HuH-7 (cell line): ENCODE measurements around the gene SWAP70.

ENCODE experiments used
- DNase-seq: peaks from one replicate; pipeline ENCODE4 v3.0.0; 2011; ENCODE audit warnings: low spot score

Gene SWAP70

DNA sequence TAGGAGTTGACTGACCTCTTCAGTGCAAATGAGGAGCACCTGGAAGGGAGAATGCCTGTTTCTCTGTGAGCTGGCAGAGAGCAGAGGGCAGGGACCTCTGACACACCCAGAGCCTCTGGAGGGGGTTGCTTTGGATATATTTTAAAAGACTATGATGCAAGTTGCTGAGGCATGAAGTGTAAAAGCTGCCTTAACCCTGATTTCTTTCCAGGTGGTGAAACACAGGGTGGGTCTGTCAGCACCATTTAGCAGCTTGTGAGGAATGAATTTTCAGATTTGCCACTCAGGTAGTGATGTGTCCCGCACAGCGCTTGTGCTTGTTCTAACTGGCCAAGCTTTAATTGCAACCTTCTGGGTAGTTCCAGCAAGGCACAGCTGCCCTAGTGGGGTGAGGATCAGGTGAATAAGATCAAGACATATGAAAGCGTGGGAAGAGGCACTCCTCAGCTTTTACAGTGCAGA, 90.2 kb downstream of the SWAP70 start:
- no peak for DNase-seq

DNA sequence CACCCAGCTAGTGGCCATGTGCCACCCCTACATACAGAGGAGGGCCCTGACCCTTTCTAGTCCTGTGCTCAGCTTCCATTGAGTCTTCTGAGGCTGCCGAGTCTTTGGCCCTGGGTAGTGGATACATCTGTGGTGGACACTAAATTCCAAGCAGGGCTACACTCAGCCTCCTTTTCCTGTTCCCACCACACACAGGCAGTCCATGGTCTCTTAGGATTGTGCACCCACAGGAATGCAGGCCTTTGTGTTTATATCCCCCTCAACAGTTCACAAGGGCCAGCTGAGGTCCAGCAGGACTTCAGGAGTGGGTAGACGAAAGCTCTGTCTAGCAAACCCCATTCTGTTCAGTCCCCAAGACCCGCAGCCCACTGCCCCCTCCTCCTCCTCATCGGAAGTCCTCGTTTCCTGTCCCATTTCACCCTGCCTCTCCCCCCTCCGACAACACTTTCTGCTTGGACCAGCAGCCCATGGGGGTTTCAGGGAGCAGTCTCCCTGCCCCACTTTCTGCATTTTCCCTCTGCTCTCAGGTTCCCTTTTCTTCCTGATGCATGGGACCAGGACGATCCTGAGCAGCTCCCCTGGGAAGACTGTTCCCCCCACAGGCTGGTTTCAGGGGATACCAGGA, 91.8 kb downstream of the SWAP70 start:
- DNase-seq = no peak

DNA sequence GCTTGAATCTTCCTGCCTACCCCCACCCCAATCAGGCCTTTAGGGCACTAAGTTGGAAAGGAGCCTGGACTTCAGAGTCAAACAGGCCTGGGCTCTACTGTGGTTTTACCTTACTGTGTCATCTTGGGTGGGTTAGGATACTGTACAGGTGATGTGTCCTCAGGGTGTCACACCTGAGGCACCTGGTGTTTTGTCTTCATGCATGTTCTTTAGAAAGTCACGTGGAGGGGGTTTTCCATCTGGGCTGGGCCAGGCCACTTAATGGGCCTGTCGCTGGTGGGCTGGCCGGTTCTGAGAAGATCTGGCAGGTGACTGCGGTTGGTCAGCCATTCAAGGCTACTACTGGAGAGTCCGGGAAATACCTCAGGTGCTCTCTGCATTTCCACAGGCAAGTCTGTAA, 92.6 kb downstream of the SWAP70 start:
- DNase-seq = no peak

DNA sequence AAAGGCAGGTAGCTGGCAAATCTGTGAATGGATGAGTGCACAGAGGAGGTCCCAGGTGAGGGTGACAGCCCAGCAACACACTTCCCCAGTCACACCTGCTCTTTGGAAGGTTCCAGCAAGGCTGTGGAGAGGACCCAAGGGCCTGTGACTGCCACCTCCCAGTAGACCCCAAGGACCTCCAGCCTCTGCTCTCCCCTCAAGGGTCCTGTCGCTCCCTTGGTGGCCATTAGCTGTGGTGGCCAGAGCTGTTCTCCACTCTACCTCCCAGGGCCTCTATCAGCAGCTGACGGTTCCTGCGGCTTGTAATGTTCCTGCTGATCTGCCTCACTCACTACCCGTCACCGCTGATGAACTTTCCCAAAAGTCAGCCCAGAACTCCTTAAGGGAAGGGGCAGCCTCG, 93.0 kb downstream of the SWAP70 start:
- DNase-seq = no peak

DNA sequence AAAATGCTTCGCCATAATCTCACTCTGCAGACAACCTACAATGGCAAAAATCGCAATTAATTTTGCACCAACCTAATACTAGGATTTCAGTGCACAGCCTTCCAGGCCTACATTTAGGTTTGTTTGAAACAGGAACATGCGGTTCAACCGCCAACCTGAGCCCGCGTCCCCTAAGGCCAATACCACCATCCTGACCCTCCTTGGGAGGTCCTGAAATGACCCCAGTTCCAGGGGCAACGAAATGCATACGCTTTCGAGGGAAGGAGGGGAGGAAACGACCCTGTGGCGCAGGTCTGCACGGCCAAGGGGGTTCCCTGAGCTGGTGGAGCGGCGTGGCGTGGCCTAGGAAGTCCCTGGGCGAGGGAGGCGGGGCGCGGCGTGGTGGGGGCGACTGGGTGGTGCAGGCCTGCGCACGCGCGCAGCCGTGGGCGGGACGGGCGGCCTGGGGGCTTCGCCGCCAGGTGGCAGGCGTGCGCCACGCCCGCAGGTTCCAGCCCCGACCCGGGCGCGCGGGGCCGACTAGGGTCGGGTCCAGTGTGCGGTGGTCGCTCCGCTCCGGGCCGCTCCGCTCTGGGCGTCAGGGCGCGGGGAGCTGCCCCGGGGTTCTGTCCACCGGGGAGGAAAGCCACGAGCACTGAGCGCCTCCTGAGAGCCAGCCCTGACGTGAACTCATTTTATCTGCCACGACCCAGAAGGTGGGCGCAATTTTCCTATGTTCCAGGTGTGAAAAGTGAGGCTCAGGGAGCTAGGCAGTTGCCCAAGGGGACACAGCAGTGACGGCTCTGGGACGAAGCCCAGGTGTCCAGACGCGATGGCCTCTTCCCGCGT, 94.1 kb downstream of the SWAP70 start:
- DNase-seq = peak; percentile 94

DNA sequence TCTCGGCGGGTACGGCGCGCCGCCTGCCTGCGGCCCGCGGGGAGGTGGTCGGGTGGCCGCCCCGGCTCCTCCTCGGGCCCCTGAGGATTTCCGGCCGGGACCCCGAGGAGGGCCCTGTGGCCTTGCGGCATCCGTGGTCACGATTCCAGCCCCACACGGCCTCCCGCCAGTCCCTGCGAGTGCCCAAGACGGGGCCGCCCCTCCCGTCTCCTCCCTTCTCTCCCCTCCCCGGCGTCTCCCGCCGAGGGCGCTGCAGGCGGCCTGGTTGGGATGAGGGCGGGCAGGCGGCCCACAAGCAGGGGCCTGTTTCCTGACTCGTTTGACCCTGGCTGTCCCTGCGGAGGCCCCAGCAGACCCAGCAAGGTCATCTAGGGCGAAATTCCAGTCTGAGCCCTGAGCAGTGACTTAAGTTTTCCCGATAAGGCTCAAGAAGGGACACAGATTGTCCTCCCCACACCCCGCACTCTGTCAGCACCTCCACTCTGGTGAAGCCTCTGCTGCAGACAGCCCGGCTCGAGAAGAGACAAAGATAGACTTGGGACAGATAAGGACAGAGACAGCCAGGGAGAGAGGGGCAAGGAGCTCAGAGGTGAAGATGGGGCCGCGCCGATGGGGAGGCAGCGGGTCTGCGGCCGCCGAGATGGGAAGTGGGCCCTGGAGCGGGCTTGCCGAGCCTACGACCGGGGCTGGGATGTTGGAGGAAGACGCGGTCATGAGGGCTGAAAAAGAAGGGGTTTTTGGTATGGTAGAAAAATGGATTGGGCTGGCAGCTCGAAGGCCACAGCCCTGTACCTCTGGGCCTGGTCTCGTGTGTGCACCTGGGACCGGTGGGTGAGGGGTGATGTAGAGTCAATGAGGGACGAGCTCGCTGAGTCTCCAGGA, 95.0 kb downstream of the SWAP70 start:
- peak; percentile 81 for DNase-seq

DNA sequence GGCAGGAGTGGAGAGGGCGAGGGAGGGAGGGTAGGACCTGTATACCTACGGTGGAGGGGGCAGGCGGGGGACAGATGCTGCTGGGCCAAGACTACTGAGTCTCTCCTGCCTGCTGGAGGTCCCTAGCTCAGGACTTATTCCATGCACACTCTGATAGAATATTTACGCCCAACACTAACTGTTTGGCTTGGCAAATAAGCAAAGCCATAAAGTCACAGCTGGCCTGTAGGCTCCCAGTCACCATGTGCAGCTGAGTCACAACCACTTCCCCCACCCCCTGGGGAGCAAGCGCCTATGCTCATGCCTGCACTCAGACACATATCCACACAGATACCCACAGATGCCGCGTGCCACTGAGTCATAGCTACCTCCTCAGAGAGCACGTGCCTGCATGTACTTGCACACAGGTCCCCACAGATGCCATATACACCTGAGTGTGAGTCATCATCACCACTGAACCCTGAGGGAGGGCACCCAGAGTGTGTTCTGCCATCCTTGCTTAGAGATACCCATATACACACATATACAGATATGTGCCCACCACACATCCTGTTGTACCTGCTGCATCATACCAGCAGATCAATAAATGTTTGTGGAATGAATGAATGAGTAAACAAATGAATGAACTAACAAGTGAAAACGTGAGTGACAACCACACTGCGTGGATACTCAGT, 95.8 kb downstream of the SWAP70 start:
- peak; percentile 69 for DNase-seq

DNA sequence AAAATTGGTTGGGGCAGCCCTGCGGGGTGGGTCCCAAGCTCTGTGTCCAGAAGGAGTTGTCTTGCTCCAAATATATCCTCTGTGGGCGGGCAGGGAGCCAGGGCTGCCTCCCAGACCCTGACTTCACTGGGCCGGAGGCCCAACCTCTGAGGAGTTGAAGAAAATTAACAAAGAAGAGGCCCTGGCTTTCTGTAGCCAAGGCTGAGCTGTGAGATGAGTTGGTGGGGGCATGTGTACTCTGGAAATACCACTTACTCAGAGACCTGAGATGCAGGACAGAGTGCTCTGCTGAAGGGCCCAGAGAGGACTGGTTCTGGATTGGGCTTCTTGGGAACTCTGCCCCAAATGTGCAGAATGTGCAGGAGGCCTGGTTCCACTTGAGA, 96.3 kb downstream of the SWAP70 start:
- DNase-seq = no peak

DNA sequence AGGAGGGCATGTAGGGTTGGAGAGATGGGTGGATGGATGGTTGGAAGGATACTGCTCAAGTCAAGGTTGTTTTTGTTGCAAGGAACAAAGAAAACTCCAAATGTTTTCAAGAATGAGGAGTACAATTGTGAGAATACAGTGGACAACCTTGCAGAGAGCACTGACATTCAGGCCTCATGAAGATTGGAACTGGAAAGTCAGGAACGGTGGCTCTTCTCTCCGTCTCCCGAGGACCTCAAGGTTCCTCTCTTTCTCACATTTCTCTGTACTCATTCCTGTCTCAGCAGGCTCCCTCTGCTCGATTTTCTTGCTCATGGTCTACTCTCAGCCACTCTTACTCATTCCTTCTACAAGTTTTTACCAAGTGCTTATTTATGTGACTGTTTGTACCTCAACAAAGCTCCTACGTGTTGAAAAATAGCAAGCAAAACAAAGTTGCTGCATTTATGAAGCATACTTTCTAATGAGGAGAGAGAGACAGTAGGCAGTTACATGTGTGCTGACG, 97.6 kb downstream of the SWAP70 start:
- no peak for DNase-seq

DNA sequence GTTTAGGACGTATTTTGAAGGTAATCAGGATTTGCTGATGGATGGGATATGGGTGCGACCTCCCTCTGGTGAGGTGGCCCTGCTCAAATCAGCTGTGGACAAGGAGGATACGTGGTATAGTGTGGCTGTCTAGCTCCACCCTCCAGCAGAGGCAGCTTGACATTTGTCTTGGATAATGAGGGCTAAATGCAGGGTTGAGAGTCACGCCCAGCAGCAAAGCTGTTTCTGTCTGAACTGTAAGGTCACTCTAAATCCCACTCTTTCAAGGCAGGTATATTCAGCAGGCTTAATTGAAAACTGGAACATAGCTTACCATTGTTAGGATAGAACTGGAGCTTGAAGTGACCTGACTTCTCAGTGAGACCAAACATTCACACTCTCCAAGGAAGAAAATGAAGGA, 98.7 kb downstream of the SWAP70 start:
- DNase-seq = no peak

DNA sequence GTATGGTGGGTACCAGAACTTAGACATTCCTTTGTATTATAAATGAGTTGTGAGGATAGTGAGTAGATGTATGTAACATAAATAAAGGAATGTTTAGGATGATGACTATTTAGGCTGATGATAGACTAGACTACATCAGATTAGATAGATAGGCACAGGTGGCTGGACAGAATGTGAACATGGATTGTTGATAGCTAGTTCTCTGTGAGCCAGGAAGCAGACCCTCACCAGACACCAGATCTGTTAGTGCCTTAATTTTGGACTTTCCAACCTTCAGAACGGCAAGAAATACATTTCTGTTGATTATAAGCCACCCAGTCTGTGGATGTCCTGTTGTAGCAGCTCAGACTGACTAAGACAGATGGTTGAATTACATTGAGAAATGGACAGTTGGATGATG, 99.4 kb downstream of the SWAP70 start:
- no peak for DNase-seq

DNA sequence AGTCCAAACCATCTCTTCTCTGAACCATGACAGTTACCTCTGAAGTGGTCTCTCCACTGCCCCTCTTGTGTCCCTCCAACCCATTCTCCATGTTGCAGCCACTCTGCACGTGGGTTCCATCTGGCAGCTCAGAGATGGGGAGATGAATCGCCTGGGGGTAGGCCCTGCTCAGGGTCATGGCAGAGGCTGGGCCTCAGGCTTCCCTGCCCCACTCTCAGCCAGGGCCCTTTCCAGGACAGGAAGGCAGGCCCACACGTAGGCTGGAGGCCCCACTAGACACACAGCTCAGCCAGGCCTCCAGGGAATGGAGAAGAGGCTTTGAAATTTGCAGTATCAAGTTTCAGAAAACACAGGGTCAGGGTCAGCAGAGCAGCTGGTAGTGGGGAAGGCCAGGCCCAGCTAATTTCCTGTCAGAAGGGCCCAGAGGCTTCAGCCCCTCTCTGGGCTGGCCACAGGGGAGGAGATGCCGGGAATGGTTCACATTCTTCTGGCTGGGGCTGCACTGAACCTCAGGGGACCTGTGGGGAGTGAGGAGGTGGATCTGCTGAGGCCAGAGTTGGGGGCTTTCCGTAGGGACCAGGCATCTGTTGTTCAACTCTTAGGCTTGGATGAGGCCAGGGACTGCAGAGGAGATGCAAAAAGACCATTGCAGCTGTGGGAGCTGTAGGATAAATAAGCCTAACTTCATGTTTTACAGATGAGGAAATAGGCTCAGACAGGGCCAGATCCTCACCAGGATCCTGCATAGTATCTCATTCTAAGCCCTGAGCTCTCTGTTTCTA, 101.6 kb downstream of the SWAP70 start:
- peak; percentile 82 for DNase-seq

DNA sequence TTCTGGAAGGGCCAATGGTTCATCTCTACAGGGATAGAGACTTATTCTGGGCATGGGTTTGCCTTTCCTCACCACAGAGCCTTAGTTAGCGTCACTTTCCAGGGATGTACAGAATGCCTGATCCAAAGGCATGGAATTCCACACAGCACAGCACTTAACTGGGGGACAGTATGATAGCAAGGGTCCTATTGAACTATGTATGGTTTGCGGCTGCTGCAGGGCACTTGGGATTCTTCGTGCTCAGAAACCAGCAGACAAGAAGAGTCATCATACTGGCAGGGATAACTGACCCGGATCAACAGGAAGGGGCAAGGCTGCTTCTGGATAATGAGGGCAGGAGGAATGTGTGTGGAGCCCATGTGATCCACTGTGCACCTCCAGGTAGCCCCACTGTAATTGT, 105.7 kb downstream of the SWAP70 start:
- DNase-seq = no peak

DNA sequence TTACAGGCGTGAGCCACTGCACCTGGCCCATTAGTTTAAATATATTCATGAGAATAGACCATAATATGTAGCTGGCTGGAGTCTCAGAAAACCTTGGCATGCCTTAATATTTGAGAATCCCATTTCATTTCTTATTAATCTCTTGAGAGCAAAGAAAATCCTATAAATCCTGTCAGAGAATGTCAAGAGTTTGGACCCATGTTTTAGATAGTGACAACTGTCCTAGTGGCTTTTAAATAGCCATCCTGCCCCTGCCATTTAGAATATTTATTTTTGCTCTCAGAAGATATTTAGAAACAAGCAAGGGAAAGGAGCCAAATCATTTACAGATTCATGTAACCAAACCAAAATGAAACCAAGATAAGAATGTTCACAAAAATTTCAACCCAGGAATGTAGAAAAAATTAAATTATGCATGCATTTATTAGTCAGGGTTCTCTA, 107.2 kb downstream of the SWAP70 start:
- DNase-seq = no peak

DNA sequence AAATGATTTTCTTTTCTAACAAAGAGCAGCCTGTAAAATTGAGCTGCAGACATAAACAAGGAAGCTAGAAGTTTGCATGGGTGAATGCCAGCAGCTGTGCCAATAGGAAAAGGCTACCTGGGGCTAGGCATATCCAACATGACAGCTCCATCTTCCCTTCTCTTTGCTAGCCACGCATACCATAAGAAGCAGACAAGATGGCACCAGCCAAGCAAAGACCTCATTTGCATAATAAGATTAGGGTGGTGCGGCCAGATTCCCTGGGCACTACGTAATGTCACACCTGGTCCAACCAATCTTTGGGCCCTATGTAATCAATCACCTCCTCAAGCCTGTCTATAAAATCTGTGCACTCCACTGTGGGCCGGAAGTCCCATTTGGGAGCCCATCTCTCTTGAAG, 108.3 kb downstream of the SWAP70 start:
- DNase-seq = no peak

DNA sequence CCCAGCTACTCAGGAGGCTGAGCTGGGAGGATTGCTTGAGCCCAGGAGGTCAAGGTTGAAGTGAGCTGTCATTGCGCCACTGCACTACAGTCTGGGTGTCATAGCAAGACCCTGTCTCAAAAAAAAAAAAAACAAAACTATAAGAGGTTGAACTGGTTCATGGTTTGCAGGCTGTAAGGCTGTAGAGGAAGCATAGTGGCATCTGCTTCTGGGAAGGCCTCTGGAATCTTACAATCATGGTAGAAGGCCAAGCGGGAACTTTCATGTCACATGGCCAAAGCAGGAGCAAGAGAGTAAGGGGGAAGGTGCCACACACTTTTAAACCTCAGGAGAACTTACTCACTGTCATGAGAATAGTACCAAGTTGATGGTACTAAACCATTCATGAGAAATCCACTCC, 109.6 kb downstream of the SWAP70 start:
- no peak for DNase-seq

DNA sequence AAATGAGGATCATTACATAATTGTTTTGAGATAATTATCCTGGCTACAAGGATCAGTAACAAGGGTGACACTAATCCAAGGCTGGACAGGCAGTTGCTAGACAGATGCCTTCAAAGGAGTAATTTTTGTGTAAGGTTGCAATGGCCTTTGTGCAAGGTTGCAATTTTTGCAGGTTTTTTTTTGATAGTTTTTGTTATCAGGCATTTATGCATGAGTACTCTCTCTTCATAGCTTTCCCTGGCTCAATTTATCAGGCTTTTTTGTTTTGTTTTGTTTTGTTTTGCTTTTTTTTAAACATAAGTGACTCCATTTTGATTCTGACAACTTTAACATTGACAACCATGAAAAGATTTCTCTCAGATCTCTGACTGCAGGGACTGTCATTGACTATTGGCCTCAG, 110.2 kb downstream of the SWAP70 start:
- DNase-seq = no peak

DNA sequence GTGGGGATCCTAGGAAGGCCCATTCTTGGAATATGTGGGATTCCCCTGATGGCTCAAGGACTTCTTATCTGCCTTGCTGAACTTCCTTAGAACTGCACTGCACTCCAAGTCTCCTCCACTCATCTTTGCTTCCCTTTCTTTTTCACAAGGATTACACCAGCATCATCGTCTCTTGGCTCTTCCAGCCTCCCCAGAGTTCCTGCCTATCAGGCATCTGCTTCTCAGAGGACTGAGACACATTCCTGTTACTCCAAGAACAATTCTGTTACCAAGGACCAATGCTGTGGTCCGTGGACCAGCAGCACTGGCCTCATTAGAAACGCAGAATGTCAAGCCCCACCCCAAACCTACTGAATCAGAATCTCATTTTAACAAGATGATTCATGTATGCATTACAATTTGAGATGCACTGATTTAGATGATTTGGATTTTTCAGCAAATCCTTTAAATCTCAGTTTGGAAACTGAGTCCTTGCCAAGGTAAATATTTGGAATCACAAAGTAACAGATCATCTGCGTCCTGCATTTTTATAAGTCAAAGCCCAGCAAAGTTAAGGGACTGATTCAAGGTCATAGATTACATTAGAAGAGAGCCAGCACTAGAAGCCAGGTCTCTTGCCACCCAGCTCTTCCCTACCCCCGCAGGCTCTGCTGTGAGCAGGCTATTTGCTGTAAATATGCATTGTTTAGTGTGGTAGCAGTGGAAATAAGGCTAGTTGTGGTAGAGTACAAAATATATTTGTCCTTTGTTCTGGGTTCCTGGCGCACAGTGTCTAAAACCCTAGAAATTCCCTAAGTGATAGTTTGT, 110.9 kb downstream of the SWAP70 start:
- DNase-seq = no peak

DNA sequence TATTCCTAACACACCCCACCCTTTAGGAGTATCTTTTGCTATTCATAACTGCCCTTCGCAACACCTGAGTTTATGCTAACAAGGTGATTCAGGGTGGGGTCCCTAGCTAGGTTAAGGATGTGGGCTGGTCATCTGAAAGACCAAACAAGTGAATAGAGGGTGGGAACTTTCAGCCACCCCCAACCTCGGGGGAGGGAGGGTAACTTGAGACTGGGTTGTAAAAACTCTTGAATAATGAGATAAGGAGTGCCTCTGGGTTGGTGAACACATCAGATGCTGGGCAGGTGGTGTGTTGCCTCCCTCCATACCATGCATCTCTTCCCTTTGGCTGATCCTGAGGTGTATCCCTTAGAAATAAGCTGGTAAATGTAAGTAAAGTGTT, 111.5 kb downstream of the SWAP70 start:
- peak; percentile 28 for DNase-seq

DNA sequence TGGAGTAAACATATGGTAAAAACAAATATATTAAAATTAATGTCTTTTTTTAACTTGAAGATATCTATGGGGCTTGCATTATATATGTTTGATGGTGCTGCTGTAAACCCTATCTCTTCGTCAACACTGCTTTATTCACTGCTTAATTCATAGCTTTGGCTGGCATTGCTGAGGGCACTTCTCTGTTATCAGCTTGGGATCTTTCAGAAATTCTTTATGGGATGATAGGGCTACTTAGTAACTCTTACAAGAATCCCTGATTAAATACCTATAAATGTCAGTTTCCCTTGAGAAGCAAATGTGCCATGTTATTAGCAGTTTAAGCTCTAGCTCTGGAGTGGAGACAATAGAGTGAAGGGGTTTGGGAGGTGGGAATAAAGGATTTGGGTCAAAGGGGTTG, 112.3 kb downstream of the SWAP70 start:
- DNase-seq = no peak
